Hematopoietic multipotent progenitor cell treated with erythropoietin and hydrocortisone succinate and interleukin-3 and kit ligand, for 4 days (in vitro differentiated cells): ENCODE measurements around the gene GNPAT.

ENCODE experiments used
- DNase-seq: peaks from one replicate; pipeline ENCODE4 v3.0.0-alpha.2; 2015

GNPAT gene

GRCh38 chr1:231248778-231249177 lies 7.8 kb downstream of the GNPAT start:
- no peak for DNase-seq

GRCh38 chr1:231252336-231252735 lies 11.3 kb downstream of the GNPAT start:
- DNase-seq = no peak

GRCh38 chr1:231260351-231260750 lies 19.3 kb downstream of the GNPAT start:
- no peak for DNase-seq

- DNase-seq = no peak
Measured at GRCh38 chr1:231264642-231265041, 23.6 kb downstream of the GNPAT start.

GRCh38 chr1:231265379-231265778 lies 24.4 kb downstream of the GNPAT start:
- no peak for DNase-seq

- DNase-seq = no peak
Measured at GRCh38 chr1:231266811-231267322, 25.9 kb downstream of the GNPAT start.

GRCh38 chr1:231272173-231272572 lies 31.2 kb downstream of the GNPAT start:
- DNase-seq = no peak

GRCh38 chr1:231272880-231273279 lies 31.9 kb downstream of the GNPAT start:
- no peak for DNase-seq

- no peak for DNase-seq
Measured at GRCh38 chr1:231274119-231274825, 33.3 kb downstream of the GNPAT start.

GRCh38 chr1:231278100-231278790 lies 37.2 kb downstream of the GNPAT start:
- no peak for DNase-seq

GRCh38 chr1:231279081-231279480 lies 38.1 kb downstream of the GNPAT start:
- DNase-seq = no peak

- peak; percentile 33 for DNase-seq
Measured at GRCh38 chr1:231279683-231280082, 38.7 kb downstream of the GNPAT start.

GRCh38 chr1:231284441-231284840 lies 43.4 kb downstream of the GNPAT start:
- DNase-seq = no peak

- no peak for DNase-seq
Measured at GRCh38 chr1:231286603-231287002, 45.6 kb downstream of the GNPAT start.

GRCh38 chr1:231295938-231296337 lies 54.9 kb downstream of the GNPAT start:
- DNase-seq = no peak

- DNase-seq = no peak
Measured at GRCh38 chr1:231301990-231302389, 61.0 kb downstream of the GNPAT start.

- DNase-seq = no peak
Measured at GRCh38 chr1:231310391-231310934, 69.5 kb downstream of the GNPAT start.

GRCh38 chr1:231311720-231312431 lies 70.9 kb downstream of the GNPAT start:
- no peak for DNase-seq

GRCh38 chr1:231312432-231312788 lies 71.4 kb downstream of the GNPAT start:
- no peak for DNase-seq

GRCh38 chr1:231313661-231314060 lies 72.6 kb downstream of the GNPAT start:
- no peak for DNase-seq

GRCh38 chr1:231315887-231316286 lies 74.9 kb downstream of the GNPAT start:
- peak; percentile 76 for DNase-seq

GRCh38 chr1:231317306-231318014 lies 76.4 kb downstream of the GNPAT start:
- DNase-seq = no peak

GRCh38 chr1:231318015-231318355 lies 77.0 kb downstream of the GNPAT start:
- DNase-seq = no peak
